Naive thymus-derived CD4-positive, alpha-beta T cell (primary cell): ENCODE data around the gene TADA1. TPM values are rescaled to one million over a fixed set of nuclear protein-coding genes. Genes with fewer than 3 reads are reported as not detected.

ENCODE experiments used
- ATAC-seq: fragments of 150-1000 bp; cut with Tn5 transposase; 2 replicates; pipeline ENCODE4 v1.10.0; 2021; ENCODE audit warnings: mild to moderate bottlenecking, moderate library complexity
- CTCF ChIA-PET: fragments of 350-600 bp; sonication (Branson Sonifier 250); formaldehyde crosslinking; loops from one replicate; lab custom pipeline; 2021; ENCODE audit warnings: antibody characterized with exemption; lab: Charles Lee
- POLR2A ChIA-PET: fragments of 350-600 bp; sonication (Branson Sonifier 250); formaldehyde crosslinking; loops from one replicate; lab custom pipeline; 2021; ENCODE audit warnings: antibody characterized with exemption, inconsistent platforms; lab: Charles Lee
- DNase-seq, 9 donors: peaks; one replicate each; pipeline versions ENCODE4 v3.0.0 to v3.0.0-alpha.2; 2020 to 2022; ENCODE audit warnings: mixed read lengths in 1 of 9
- H3K27ac ChIP-seq: one replicate; pipeline ENCODE4 v1.7.0; 2013; ENCODE audit warnings: mild to moderate bottlenecking, low read depth, low read length, moderate library complexity
- H3K27me3 ChIP-seq, 2 donors: one replicate each; pipeline ENCODE4 v1.7.0; 2013; ENCODE audit warnings: low read length in 2 of 2, mild to moderate bottlenecking in 2 of 2, moderate library complexity in 2 of 2; ENCODE audit not compliant: control insufficient read depth in 2 of 2, insufficient read depth in 2 of 2
- H3K36me3 ChIP-seq, 3 experiments: 1 replicate in 2 of 3; 2 replicates in 1 of 3; pipeline ENCODE4 v1.7.0; 2013; ENCODE audit warnings: low read length in 3 of 3, mild to moderate bottlenecking in 3 of 3, moderate library complexity in 1 of 3; ENCODE audit not compliant: insufficient read depth in 3 of 3, control insufficient read depth in 2 of 3
- H3K4me1 ChIP-seq, 2 donors: one replicate each; pipeline ENCODE4 v1.7.0; 2013; ENCODE audit warnings: low read length in 2 of 2, mild to moderate bottlenecking in 2 of 2, moderate library complexity in 1 of 2; ENCODE audit not compliant: control insufficient read depth in 2 of 2, insufficient read depth in 2 of 2
- H3K4me3 ChIP-seq: 2 replicates; pipeline ENCODE4 v1.7.0; 2013; ENCODE audit warnings: mild to moderate bottlenecking, low read length
- H3K9me3 ChIP-seq, 3 experiments: 1 replicate in 2 of 3; 2 replicates in 1 of 3; pipeline ENCODE4 v1.7.0; 2013; ENCODE audit warnings: low read length in 3 of 3; ENCODE audit not compliant: control insufficient read depth in 2 of 3
- H3K27ac Mint-ChIP-seq, 9 donors: one replicate each; pipeline ENCODE4 v1.8.0; 2020 to 2022; ENCODE audit warnings: mixed read lengths in 9 of 9, mild to moderate bottlenecking in 8 of 9, moderate library complexity in 5 of 9, inconsistent platforms in 2 of 9
- H3K27me3 Mint-ChIP-seq, 5 donors: one replicate each; pipeline ENCODE4 v1.8.0; 2021 to 2022; ENCODE audit warnings: mixed read lengths in 5 of 5, mild to moderate bottlenecking in 1 of 5
- H3K36me3 Mint-ChIP-seq, 5 donors: one replicate each; pipeline ENCODE4 v1.8.0; 2020 to 2022; ENCODE audit warnings: mixed read lengths in 5 of 5, mild to moderate bottlenecking in 3 of 5, inconsistent platforms in 1 of 5
- H3K4me1 Mint-ChIP-seq, 7 donors: one replicate each; pipeline ENCODE4 v1.8.0; 2020 to 2022; ENCODE audit warnings: mixed read lengths in 7 of 7, mild to moderate bottlenecking in 3 of 7, inconsistent platforms in 1 of 7
- H3K4me3 Mint-ChIP-seq, 10 donors: one replicate each; pipeline ENCODE4 v1.8.0; 2020 to 2022; ENCODE audit warnings: mild to moderate bottlenecking in 10 of 10, mixed read lengths in 10 of 10, moderate library complexity in 6 of 10, inconsistent platforms in 2 of 10
- H3K9me3 Mint-ChIP-seq, 11 donors: one replicate each; pipeline ENCODE4 v1.8.0; 2020 to 2022; ENCODE audit warnings: mixed read lengths in 11 of 11, mild to moderate bottlenecking in 4 of 11, inconsistent platforms in 1 of 11, moderate library complexity in 1 of 11
- intact Hi-C, 2 donors: fragments of 100-400 bp; cut with micrococcal nuclease; formaldehyde crosslinking; loops; one replicate each; pipeline ENCODE4 v1.15.1; 2023
- polyA plus RNA-seq, 2 donors: library from polyadenylated mRNA; unstranded; fragments of 300-500 nt; fragmentation: Illumina TruSeq; gene quantifications; one replicate each; pipeline ENCODE4 v1.2.3, GENCODE V29; 2021
- total RNA-seq, 6 experiments: library from RNA in 5 of 6; stranded (reverse) in 5 of 6; gene quantifications; 1 replicate in 5 of 6; 2 replicates in 1 of 6; pipeline ENCODE4 v1.2.3 and lab custom pipeline; 2021 to 2026

The TADA1 gene
- total and polyA plus RNA-seq, 7 experiments from 2014 or later, result 9.4 to 23.1 (median 16.0) TPM

DNA sequence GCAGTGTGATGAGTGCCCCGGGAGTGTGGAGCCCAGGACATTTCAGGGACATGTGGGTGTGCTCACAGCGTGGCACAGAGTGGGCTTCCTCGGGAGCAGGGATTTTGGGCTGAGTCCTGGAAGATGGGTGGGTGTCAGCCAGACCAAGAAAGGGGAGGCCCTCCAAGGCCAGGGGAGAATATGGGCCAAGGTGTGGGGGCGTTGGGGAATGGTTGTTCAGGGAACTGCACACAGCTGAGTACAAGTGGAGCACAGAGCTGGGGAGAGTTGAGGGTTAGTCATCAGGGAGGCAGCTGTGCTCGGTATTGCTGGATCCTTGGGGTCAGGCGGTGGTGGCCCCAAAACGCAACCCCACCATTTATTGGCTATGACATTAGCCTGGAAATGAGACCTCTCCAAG is 31.3 kb downstream of the TADA1 start:
- CTCF ChIA-PET, result no interaction called here
- intact Hi-C loops, result no loop called here
- peaks cover 36 to 78% (median 65%) of the 10 kb centered on the region in 7 donors for H3K4me1 Mint-ChIP-seq
- Histone ChIP-seq H3K36me3 (peaks cover 6 to 90% (median 28%) of the 10 kb centered on the region in 3 experiments), H3K27me3 (no peaks in the 10 kb centered on the region), H3K4me3 (no peak overlapping the region), H3K9me3 (no peaks in the 10 kb centered on the region), H3K27ac (no peak overlapping the region), H3K4me1 (peaks cover 9 to 14% of the 10 kb centered on the region in 2 donors)
- POLR2A ChIA-PET, result no interaction called here
- H3K36me3 Mint-ChIP-seq, result peaks cover 18 to 67% (median 32%) of the 10 kb centered on the region in 5 donors
- no peak for DNase-seq
- ATAC-seq, result no peak
- H3K4me3 Mint-ChIP-seq, result peak overlapping the region in 1 of 10 donors; percentile 52
- H3K9me3 Mint-ChIP-seq, result no peaks in the 10 kb centered on the region
- no peaks in the 10 kb centered on the region for H3K27me3 Mint-ChIP-seq
- peak overlapping the region in 6 of 9 donors; percentile 26 to 89 (median 66) for H3K27ac Mint-ChIP-seq

DNA sequence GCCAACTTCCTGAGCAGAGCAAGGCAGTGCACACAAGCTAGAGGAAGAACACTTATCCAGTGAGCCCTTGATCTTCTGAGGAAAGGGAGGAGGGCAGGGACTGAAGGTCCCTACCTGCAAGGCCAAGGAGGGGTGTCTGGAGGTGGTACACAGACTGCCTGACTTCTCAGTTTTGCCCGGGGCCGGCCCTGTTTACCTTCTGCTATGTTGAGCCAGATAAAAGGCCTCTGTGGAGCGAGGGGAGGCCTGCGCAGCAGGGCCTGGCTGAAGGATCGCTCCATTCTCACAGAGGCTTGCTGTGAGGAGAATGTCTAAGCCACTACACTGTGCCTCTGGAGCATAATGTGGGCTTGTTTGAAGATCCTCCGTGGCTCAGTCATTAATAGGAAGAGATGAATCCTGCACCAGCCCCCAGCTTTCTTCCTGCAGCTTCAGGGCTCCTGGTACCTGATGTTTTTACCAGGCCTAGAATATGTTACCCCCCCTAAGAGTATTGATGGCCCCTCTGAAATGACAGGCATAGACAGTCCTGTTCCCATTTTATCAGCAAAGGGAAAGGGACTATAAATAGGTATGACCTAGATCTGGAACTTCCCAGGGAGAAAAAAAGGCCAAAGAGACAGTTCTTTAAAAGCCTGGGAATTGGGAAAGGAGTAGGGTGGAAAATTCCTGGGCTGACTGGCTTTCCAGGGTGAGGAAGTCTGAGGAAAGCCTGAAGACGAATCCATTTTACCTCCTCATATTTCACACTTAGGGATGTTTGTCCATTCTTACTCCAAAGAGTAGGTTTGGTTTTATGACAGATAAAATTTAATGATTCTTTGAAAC is 32.1 kb downstream of the TADA1 start:
- peaks cover 17 to 59% (median 26%) of the 10 kb centered on the region in 5 donors for H3K36me3 Mint-ChIP-seq
- peaks cover 34 to 78% (median 66%) of the 10 kb centered on the region in 7 donors for H3K4me1 Mint-ChIP-seq
- H3K4me1 ChIP-seq, result peaks cover 9 to 14% of the 10 kb centered on the region in 2 donors
- CTCF ChIA-PET, result no interaction called here
- intact Hi-C loops, result no loop called here
- H3K4me3 ChIP-seq, result no peak overlapping the region
- H3K4me3 Mint-ChIP-seq, result no peak overlapping the region
- H3K9me3 ChIP-seq, result no peaks in the 10 kb centered on the region
- ATAC-seq, result no peak
- H3K27me3 ChIP-seq, result no peaks in the 10 kb centered on the region
- POLR2A ChIA-PET, result interaction anchor here (0.9 kb wide), 1 partner anchor 12 kb away, joined by 3 read pairs; no protein-coding TSS in a partner anchor
- no peaks in the 10 kb centered on the region for H3K9me3 Mint-ChIP-seq
- no peak for DNase-seq
- H3K36me3 ChIP-seq, result peaks cover 6 to 81% (median 25%) of the 10 kb centered on the region in 3 experiments
- H3K27ac ChIP-seq, result no peak overlapping the region
- H3K27ac Mint-ChIP-seq, result peak overlapping the region in 7 of 9 donors; percentile 26 to 89 (median 74)
- no peaks in the 10 kb centered on the region for H3K27me3 Mint-ChIP-seq

GRCh38 chr1:166843322-166843721 is 32.7 kb downstream of the TADA1 start:
- peak overlapping the region in 5 of 9 donors; percentile 12 to 59 (median 37) for H3K27ac Mint-ChIP-seq

DNA sequence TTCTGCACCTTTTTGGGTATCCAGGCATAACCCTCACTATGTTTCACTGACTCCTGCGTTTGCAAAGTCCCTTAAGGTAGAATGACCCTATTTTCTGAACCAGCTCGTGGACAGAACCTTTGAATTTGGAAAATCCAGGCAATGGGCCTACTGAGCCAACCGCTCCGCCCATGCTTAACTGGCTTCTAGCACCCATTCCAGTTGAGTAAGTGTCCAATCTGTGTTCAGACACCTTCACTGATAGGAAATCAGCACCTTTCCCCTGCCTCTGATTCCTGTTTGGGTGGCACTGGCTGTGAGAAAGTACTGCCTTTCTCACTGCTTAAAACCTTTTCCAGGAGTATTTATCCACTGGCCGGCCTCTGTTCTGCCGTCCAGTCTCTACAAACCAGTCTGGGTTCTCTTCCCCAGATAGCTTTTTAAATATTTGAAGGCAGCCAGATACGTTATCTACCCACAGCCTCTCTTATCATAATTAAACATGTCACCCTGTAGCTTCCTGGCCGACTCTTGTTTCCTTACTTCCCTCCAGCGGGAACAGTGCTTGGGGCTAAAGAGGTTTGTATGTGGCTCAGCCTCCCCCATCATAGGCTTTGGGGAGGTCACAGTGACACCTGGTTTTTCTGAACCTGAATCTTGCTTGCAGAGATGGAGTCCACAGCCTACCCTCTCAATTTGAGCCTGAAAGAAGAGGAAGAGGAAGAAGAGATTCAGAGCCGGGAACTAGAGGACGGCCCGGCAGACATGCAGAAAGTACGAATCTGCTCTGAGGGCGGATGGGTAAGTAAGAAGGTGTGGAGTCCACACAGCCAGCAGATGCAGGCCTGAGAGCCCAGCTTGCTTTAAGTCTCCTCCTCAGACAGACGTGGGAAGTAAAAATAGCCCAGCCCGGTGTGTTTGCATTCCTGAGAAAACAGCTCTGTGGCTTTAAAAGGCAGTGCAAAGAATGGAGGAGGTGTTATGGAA is 35.5 kb downstream of the TADA1 start:
- Histone ChIP-seq H3K4me3 (peak overlapping the region; percentile 59), H3K27me3 (no peaks in the 10 kb centered on the region), H3K27ac (peak overlapping the region; percentile 66), H3K4me1 (peaks cover 13 to 21% of the 10 kb centered on the region in 2 donors), H3K9me3 (no peaks in the 10 kb centered on the region), H3K36me3 (peaks cover 0 to 49% (median 8%) of the 10 kb centered on the region in 3 experiments)
- ChIA-PET POLR2A (interaction anchor here (0.6 to 2.5 kb wide), 4 partner anchors 29 to 675 kb away, joined by 3 to 8 read pairs (median 3); partner anchors contain the start of gene TADA1), CTCF (no interaction called here)
- ATAC-seq (no peak), DNase-seq (no peak)
- peak overlapping the region; percentile 79 to 91 (median 84) for H3K4me3 Mint-ChIP-seq
- H3K4me1 Mint-ChIP-seq, result peaks cover 25 to 70% (median 59%) of the 10 kb centered on the region in 7 donors
- intact Hi-C loops, result no loop called here
- no peaks in the 10 kb centered on the region for H3K27me3 Mint-ChIP-seq
- H3K9me3 Mint-ChIP-seq, result no peaks in the 10 kb centered on the region
- H3K27ac Mint-ChIP-seq, result peak overlapping the region; percentile 78 to 90 (median 86)
- peaks cover 11 to 28% (median 21%) of the 10 kb centered on the region in 5 donors for H3K36me3 Mint-ChIP-seq

More at GRCh38 chr1:166843322-166843721, 32.7 kb downstream of the TADA1 start:
- Mint-ChIP-seq H3K36me3 (peaks cover 17 to 53% (median 23%) of the 10 kb centered on the region in 5 donors), H3K27me3 (no peaks in the 10 kb centered on the region), H3K9me3 (no peaks in the 10 kb centered on the region), H3K4me1 (peaks cover 39 to 79% (median 73%) of the 10 kb centered on the region in 7 donors), H3K4me3 (no peak overlapping the region)
- ATAC-seq, result no peak
- no peaks in the 10 kb centered on the region for H3K9me3 ChIP-seq
- no peak overlapping the region for H3K27ac ChIP-seq
- H3K4me1 ChIP-seq, result peaks cover 13 to 19% of the 10 kb centered on the region in 2 donors
- peaks cover 6 to 75% (median 18%) of the 10 kb centered on the region in 3 experiments for H3K36me3 ChIP-seq
- ChIA-PET CTCF (no interaction called here), POLR2A (interaction anchor here (0.9 kb wide), 1 partner anchor 12 kb away, joined by 3 read pairs; no protein-coding TSS in a partner anchor)
- intact Hi-C loops, result no loop called here
- no peak for DNase-seq
- no peak overlapping the region for H3K4me3 ChIP-seq
- no peaks in the 10 kb centered on the region for H3K27me3 ChIP-seq

- CTCF ChIA-PET, result no interaction called here
- peaks cover 25 to 62% (median 56%) of the 10 kb centered on the region in 7 donors for H3K4me1 Mint-ChIP-seq
Observed at GRCh38 chr1:166839600-166840308, 36.3 kb downstream of the TADA1 start.

More at GRCh38 chr1:166839600-166840308, 36.3 kb downstream of the TADA1 start:
- peaks cover 11 to 27% (median 20%) of the 10 kb centered on the region in 5 donors for H3K36me3 Mint-ChIP-seq
- peak overlapping the region; percentile 83 to 95 (median 88) for H3K4me3 Mint-ChIP-seq
- Histone ChIP-seq H3K27me3 (no peaks in the 10 kb centered on the region), H3K27ac (peak overlapping the region; percentile 90), H3K4me3 (peak overlapping the region; percentile 60), H3K4me1 (peaks cover 13 to 21% of the 10 kb centered on the region in 2 donors), H3K36me3 (peaks cover 0 to 40% (median 7%) of the 10 kb centered on the region in 3 experiments), H3K9me3 (no peaks in the 10 kb centered on the region)
- no peaks in the 10 kb centered on the region for H3K27me3 Mint-ChIP-seq
- no peaks in the 10 kb centered on the region for H3K9me3 Mint-ChIP-seq
- DNase-seq (peak in 8 of 9 donors; percentile 29 to 57 (median 40)), ATAC-seq (peak; percentile 63)
- intact Hi-C loops, result loop anchor here (1.0 to 10.0 kb wide), 6 partner anchors 37 to 1339 kb away; partner anchors contain the start of genes POU2F1 (in 2 of the 2), TADA1 (in 2 of the 2), DCAF6 (in 1 of the 2) and MGST3 (in 1 of the 2)
- POLR2A ChIA-PET, result interaction anchor here (0.6 to 2.5 kb wide), 11 partner anchors 9 to 1384 kb away, joined by 3 to 18 read pairs (median 6); partner anchors contain the start of genes DCAF6, POU2F1, TADA1 and TMCO1
- H3K27ac Mint-ChIP-seq, result peak overlapping the region; percentile 78 to 91 (median 86)
